Astrocyte of the cerebellum (primary cell): ENCODE results near the gene CATSPERD.

ENCODE experiments used
- DNase-seq: peaks from one replicate; pipeline ENCODE4 v3.0.0-alpha.2; 2011; ENCODE audit warnings: low read depth
- H3K4me3 ChIP-seq: 2 replicates; pipeline ENCODE4 v1.5.1; 2011; ENCODE audit warnings: mild to moderate bottlenecking, low read depth, low read length, moderate library complexity
- in situ Hi-C: cut with HindIII; loops from 2 replicates; pipeline ENCODE4 v1.10.0; 2017; ENCODE audit warnings: low sequenced_read_pairs
- TF ChIP-seq, protein P1 (sequence below): IDR thresholded peaks from 2 replicates; pipeline ENCODE4 v1.5.1; 2012; ENCODE audit warnings: low read length, low read depth, moderate library complexity, mild to moderate bottlenecking; ENCODE audit errors: missing control alignments

CATSPERD gene

DNA sequence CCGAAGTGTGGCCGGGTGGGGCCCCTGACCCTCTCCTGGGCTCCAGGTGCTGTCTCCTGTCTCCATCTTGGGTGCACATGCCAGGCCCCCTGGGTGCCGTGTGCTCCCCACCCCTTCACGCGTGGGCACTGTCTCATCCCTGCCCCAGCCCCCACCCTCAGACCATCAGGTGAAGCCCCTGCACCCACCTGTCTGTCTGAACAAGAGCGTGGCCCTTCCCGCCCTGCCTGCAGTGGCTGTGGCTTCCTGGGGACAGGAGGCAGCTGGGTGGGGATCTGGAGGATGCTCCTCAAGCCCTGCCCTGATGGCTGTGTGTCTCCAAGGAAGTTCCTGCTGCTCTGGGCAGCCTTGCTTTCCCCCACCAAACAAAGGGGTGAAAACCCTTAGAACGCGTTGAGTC lies 61.9 kb downstream of the CATSPERD start:
- H3K4me3 ChIP-seq: no peak overlapping the region
- no peak for DNase-seq
- TF ChIP-seq, protein P1, sequence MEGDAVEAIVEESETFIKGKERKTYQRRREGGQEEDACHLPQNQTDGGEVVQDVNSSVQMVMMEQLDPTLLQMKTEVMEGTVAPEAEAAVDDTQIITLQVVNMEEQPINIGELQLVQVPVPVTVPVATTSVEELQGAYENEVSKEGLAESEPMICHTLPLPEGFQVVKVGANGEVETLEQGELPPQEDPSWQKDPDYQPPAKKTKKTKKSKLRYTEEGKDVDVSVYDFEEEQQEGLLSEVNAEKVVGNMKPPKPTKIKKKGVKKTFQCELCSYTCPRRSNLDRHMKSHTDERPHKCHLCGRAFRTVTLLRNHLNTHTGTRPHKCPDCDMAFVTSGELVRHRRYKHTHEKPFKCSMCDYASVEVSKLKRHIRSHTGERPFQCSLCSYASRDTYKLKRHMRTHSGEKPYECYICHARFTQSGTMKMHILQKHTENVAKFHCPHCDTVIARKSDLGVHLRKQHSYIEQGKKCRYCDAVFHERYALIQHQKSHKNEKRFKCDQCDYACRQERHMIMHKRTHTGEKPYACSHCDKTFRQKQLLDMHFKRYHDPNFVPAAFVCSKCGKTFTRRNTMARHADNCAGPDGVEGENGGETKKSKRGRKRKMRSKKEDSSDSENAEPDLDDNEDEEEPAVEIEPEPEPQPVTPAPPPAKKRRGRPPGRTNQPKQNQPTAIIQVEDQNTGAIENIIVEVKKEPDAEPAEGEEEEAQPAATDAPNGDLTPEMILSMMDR: no peak
- in situ Hi-C loops: no loop called here

DNA sequence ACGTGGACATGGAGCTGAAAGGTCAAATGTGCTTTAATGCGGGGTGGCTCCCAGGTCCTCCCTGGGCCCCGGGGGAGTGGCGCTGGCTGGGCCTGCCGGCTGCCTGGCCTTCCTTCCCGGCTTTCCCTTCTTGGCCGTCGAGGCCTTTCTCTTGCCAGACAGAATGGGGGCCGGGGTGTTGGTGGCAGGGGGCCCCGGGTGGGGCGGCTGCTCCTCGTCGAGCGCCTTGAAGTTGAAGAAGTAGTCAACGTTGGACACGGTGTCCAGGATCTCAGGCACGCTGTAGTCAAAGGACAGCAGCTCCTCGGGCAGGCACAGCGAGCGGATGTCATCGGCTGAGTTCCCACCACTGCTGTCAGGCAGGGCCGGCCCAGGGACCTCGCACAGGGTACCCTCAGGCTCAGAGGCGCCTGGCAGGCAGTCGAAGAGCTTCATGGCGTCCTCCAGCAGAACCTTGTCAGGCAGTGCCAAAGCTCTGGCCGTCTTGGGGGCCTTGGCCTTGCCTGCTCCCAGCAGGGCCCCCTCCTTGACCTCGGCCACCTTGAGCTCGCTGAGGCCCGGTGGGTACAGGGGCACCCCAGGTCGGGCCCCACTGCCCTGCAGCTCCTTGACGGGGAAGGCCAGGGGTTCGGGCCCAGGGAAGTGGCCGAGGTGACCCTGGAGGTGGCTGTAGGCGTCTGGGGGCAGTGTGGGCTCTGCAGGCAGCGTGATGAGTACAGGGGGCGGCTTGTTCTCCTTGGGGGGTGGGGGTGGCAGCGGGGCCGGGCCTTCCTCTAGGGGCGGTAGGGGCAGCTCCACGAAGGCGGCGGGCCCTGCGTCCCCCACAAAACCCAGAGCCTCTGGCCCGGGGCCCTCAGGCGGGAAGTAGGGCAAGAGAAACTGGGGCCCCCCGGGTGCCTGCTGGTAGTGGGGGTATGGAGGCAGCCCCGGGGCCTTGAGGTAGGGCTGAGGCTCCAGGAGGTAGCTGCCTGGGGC lies 62.8 kb downstream of the CATSPERD start:
- in situ Hi-C loops: no loop called here
- DNase-seq: no peak
- TF ChIP-seq, protein P1: no peak
- no peak overlapping the region for H3K4me3 ChIP-seq

DNA sequence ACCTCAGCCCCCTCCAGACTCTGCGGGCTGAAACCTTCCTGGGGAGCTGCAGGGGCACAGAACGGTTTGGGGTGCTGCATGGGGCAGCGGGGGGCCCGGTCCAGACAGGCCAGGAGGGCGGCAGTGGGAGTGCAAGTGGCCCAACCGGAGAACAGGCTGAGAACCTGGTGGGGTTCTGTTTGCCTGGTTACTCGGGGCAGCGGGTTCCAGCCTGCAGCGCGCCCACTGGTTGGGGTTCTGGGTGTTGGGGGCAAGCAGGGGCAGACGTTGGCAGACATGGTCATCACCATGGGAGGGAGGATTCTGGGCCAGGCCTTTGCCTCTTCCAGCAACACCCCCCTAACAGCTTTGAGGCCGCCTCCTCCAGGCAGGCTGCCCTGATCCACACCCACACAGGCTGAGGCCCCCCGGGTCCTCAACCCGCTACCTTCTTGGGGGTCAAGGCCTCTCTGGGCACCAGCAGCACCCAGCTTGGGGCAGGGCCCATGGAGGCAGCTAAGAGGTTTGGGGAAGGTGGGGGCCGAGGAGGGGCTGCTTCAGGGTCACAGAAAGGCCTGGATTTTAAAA lies 64.2 kb downstream of the CATSPERD start, which contains the start of gene PRR22:
PRR22 (minus strand) TSS at position 166 of the 567 bp plus-strand sequence; CDS start at position 80, 86 bp downstream.
- DNase-seq: no peak
- no peak within 1 kb of the TSS for H3K4me3 ChIP-seq
- TF ChIP-seq, protein P1: no peak
- in situ Hi-C loops: no loop called here

DNA sequence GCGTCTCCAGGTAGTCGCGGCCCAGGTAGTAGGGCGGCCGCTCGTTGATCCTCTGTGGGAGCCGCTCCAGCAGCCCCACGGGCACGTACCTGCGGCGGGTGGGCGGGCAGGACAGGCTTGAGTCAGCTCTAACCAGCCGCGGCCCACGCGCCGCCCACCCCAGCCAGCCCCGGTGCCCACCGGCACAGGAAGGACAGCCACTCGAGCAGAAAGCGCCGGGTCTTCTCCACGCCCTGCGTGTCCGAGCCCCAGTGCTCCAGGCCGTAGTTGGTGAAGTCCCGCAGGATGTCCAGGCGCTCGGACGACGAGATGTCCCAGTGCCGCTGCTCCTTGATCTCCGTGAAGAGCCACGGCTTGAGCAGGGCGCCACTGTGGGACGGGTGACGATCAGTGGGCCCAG lies 65.0 kb downstream of the CATSPERD start:
- H3K4me3 ChIP-seq: no peak overlapping the region
- DNase-seq: no peak
- in situ Hi-C loops: no loop called here
- TF ChIP-seq, protein P1: no peak

DNA sequence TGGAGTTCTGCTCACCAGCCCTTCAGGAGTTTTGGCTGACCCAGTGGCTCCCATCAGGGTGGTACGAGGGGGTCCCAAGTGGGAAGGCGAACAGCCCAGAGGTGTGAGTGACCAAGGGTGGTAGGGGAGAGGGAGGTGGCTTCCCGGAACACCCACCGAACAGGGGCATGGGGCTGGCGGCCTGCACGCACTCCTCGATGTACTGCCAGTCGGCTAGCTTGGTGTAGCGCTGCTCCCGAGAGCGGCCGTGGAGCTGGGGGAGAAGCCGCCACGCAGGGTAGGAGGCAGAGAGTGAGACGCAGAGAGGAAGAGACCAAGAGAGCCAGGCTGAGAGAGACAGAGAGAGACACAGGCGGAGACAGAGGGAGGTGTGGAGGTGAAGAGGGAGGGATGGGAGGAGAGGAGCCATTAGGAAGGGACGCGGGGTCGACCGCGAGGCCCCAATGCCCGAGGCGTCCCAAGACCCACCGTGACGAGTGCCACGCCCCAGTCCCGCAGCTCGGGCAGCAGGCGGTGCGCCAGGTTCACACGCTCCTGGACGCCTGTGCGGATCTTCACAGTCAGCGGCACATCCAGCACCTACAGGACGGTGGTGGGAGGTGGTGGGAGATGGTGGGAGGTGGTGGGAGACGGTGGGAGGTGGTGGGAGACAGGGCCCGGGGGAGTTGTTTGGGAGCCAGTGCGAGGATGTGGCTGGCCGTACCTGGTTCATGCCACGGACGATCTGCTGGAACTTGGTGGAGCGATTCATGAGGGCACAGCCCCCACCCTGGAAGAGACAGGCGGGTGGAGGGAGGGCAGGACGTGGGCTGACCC lies 66.4 kb downstream of the CATSPERD start:
- in situ Hi-C loops: no loop called here
- no peak overlapping the region for H3K4me3 ChIP-seq
- TF ChIP-seq, protein P1: no peak
- no peak for DNase-seq
